HG03378 (cell line): ENCODE measurements around the gene EPB41L4A.

Source experiments
- ATAC-seq: cut with Tn5 transposase; IDR thresholded peaks from one replicate; pipeline ENCODE4 v1.9.1; 2021; ENCODE audit warnings: mild to moderate bottlenecking, moderate library complexity; ENCODE audit not compliant: unreplicated experiment

Gene EPB41L4A

GRCh38 chr5:112356178-112356956, 62.7 kb downstream of the EPB41L4A start:
- no peak for ATAC-seq

GRCh38 chr5:112355058-112355685, 63.9 kb downstream of the EPB41L4A start:
- no peak for ATAC-seq

GRCh38 chr5:112353678-112354077, 65.4 kb downstream of the EPB41L4A start:
- ATAC-seq = no peak

GRCh38 chr5:112351225-112351624, 67.9 kb downstream of the EPB41L4A start:
- ATAC-seq = no peak

GRCh38 chr5:112350626-112351025, 68.5 kb downstream of the EPB41L4A start:
- no peak for ATAC-seq

GRCh38 chr5:112349371-112349770, 69.7 kb downstream of the EPB41L4A start:
- ATAC-seq = no peak

DNA sequence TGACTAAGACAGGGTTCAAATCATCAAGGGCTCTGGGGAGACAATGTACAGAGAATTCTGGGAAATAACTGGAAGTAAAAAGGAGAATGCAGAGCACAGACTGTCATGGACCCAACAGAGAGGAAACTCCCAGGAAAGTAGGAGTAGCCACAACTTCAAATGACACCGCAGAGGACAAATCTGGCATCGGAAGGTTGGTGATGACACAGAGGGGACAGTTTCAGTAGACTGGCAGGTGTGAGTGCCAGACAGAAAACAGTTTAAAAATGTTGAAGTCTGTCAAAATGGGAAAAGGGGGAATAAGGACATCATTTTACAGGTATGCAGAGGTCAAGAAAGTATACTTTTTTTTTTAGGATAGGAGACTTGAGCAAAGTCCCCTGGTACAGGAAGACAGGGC, 70.2 kb downstream of the EPB41L4A start:
- no peak for ATAC-seq

- no peak for ATAC-seq
Measured at GRCh38 chr5:112348387-112348786, 70.7 kb downstream of the EPB41L4A start.

DNA sequence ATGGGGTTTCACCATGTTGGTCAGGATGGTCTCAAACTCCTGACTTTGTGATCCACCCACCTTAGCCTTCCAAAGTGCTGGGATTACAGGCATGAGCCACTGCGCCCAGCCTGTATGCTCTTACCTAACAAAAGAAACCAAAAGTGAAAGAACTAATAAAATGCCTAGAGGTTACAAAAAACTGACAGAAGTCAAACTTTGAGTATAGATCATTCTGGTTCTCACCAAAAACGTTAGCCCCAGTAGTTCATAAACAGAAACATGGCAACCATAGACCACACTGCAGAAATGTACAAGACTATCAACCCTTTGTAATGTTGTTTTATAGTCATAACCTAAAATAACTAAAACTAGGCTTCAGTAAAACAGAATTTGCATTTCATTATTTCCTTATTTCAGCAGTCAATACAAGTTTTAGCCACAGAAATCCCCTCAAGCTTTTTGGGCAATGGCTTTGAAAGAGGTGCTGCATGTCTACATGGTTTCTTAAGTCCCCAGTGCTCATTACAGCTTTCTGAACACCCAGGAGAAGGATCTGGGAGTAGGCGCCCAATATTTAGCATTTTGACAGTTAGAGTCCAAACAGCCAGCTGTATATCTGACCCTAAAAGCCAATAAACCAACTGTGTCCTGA, 72.5 kb downstream of the EPB41L4A start:
- peak; percentile 62 for ATAC-seq

GRCh38 chr5:112344540-112344939, 74.5 kb downstream of the EPB41L4A start:
- ATAC-seq = no peak

- ATAC-seq = no peak
Measured at GRCh38 chr5:112342389-112342788, 76.7 kb downstream of the EPB41L4A start.

DNA sequence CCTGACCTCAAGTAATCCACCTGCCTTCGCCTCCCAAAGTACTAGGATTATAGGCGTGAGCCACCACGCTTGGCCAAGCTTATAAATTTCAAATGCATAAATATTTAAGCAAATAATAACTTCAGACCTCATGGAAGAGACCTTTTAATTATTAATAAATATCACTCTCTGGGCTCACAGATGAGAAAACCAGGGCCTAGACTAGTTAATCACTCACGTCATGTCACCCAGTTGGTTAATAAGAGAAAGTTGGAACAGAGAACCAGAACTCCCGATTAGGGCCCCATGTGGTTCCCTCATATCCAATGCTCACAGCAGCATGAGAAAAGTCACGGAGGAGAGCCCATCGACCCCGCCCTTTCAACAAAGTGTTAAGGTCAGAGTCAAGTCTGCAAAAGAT, 79.3 kb downstream of the EPB41L4A start:
- ATAC-seq = no peak

GRCh38 chr5:112338681-112339337, 80.3 kb downstream of the EPB41L4A start:
- ATAC-seq = no peak

DNA sequence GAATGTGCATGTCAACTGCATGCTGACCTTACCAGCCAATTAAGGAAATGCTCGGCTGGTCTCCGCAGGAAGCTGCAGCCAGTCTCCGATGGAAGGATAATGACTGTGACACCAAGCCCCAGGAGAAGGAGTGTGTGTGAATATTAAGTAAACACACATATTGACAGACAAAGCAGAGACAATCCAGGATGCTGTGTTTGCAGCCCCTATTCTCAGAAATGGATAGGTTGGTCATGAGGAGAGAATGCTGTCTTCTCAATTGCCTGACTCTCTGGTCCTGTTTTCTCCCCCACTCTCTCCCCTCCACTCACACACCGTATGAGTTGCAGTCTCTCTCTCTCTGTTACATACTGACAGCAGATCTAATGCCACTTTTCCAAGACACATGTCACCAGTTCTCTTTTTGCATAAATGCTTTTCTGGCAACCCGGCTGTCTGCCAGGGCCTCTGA, 85.7 kb downstream of the EPB41L4A start:
- no peak for ATAC-seq

- no peak for ATAC-seq
Measured at GRCh38 chr5:112331892-112332291, 87.2 kb downstream of the EPB41L4A start.

DNA sequence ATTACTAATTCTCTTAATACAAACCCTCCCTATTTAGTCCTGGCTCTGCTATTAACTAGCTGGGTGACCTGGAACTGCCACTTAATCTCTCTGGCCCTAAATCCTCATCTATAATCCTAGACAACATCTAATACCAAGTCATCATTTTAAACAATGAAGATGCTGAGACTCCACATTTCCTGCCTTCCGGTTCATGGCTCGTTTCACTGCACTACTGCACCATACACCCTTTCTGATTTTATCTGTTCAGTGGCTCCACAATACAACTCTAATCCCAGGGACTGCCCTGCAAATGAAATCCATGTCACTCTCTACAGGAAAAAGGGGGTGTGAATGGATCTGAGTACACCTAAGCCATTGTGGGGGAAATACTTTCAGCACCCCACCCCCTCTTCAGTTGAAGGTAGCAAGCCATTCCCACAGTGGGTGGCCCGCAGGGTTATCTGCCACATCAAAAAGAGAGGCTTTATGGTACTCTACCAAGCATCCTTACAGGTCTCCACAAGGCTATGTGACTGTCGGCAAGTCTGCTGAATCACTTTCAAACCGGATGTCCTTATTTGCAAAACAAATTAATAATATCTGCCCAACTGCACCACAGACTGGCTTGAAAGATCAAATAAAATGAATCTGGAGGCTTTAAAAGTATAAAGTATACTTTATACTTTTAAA, 89.5 kb downstream of the EPB41L4A start:
- ATAC-seq = peak; percentile 96

DNA sequence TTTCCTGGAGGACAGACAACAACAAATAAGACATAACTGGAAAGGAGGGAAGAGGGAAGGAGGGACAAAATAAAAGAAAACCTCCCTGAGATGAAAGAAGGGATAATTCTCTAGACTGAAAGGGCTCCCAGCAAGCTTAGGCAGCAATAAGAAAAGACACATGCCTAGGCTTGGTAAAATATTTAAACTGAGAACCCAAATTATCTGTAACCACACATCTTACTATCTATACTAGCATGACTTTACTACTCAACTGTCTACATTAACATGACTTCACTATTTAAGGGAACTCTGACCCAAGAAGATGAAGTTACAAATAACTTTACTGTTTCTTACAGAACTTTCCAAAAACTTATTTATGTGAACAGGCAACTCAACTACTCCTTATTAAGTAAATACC, 95.9 kb downstream of the EPB41L4A start:
- ATAC-seq = no peak

DNA sequence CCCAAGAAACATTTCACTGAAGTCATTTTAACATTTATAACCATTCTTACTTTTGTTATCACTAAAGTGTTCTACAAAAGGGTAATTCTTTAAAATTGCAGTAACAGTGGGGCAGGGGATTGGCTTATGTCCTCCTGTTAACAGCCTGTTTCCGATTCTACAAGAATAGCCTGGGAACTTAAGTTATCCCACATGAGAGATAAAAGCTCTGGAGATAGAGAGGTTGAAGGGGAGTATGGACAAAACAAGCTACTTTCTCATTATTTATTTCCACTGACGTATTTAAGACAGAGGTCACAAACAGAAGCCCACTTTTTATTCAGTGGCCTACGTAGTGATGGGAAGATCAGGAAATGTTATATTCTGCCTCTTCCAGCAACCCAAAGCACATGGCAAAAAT, 98.7 kb downstream of the EPB41L4A start:
- no peak for ATAC-seq

- ATAC-seq = no peak
Measured at GRCh38 chr5:112318346-112318745, 100.7 kb downstream of the EPB41L4A start.

- no peak for ATAC-seq
Measured at GRCh38 chr5:112317866-112318265, 101.2 kb downstream of the EPB41L4A start.

DNA sequence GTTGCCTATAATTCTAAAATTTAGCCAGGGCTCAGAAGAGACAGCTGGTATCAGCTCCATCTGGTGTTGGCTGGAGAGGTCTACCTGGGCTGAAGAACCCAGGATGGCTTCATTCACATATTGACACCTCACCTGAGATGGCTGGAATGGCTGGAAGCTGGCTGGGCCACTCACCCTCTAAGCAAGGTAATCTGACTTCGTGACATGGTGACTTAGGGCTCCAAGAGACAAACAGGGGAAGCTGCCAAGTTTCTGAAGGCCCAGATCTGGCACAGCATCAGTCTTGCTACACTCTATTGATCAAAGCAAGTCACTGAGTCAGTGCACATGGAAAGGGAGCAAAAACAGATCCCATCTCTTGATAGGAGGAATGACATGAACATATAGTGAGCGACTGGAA, 102.3 kb downstream of the EPB41L4A start:
- ATAC-seq = no peak
